Peyer's patch (tissue), 4 donors: ENCODE results near the gene BHLHE23. TPM values are rescaled to one million over a fixed set of nuclear protein-coding genes. Genes with fewer than 3 reads are reported as not detected.
A peak's percentile ranks its signal among the peaks of the same experiment; 100 is the strongest.

Experiments used
- DNase-seq, 3 donors: peaks; one replicate each; pipeline ENCODE4 v3.0.0-alpha.2; 2017 to 2019
- H3K27ac ChIP-seq, 4 donors: fragments of 200-600 bp; sonication (generic); one replicate each; pipeline ENCODE4 v1.5.1; 2016 to 2019
- H3K27me3 ChIP-seq, 2 donors: fragments of 200-600 bp; sonication (generic); one replicate each; pipeline ENCODE4 v1.5.1; 2019
- H3K36me3 ChIP-seq, 3 donors: fragments of 200-600 bp; sonication (generic); one replicate each; pipeline ENCODE4 v1.5.1; 2016 to 2019
- H3K4me1 ChIP-seq, 4 donors: fragments of 200-600 bp; sonication (generic); one replicate each; pipeline ENCODE4 v1.5.1; 2016 to 2019
- H3K4me3 ChIP-seq, 4 donors: fragments of 200-600 bp; sonication (generic); 1 replicate in 3 of 4; 2 replicates in 1 of 4; pipeline ENCODE4 v1.5.1; 2016 to 2019; ENCODE audit warnings: mild to moderate bottlenecking in 1 of 4
- H3K9me3 ChIP-seq, 4 donors: fragments of 200-600 bp; sonication (generic); one replicate each; pipeline ENCODE4 v1.5.1; 2016 to 2019; ENCODE audit warnings: mild to moderate bottlenecking in 1 of 4
- POLR2A ChIP-seq, 2 donors: fragments of 450-650 bp; IDR thresholded peaks; one replicate each; pipeline ENCODE4 v1.5.1; 2017; ENCODE audit warnings: antibody characterized with exemption in 2 of 2, mild to moderate bottlenecking in 2 of 2, moderate library complexity in 2 of 2
- total RNA-seq, 4 donors: library from RNA; depleted of rRNA; stranded (reverse); fragments of >200 nt; gene quantifications; one replicate each; pipeline ENCODE4 v1.1.0, GENCODE V29; 2016
- TF ChIP-seq, protein P1 (sequence below), 6 experiments: fragments of 450-650 bp in 4 of 6; fragments of 200-600 bp in 2 of 6; sonication (generic) in 1 of 6; IDR thresholded peaks; one replicate each; pipeline ENCODE4 v1.5.1; 2017 to 2019; ENCODE audit warnings: antibody characterized with exemption in 6 of 6, mild to moderate bottlenecking in 3 of 6, moderate library complexity in 1 of 6

Gene BHLHE23
- total RNA-seq, 4 donors from 2014 or later, result not detected

- DNase-seq, result peak in 1 of 3 donors; percentile 34
- H3K27ac ChIP-seq, result no peak overlapping the region
- H3K27me3 ChIP-seq, result no peaks in the 10 kb centered on the region
Observed at GRCh38 chr20:63052571-63053431, 46.0 kb upstream of the BHLHE23 start.

DNA sequence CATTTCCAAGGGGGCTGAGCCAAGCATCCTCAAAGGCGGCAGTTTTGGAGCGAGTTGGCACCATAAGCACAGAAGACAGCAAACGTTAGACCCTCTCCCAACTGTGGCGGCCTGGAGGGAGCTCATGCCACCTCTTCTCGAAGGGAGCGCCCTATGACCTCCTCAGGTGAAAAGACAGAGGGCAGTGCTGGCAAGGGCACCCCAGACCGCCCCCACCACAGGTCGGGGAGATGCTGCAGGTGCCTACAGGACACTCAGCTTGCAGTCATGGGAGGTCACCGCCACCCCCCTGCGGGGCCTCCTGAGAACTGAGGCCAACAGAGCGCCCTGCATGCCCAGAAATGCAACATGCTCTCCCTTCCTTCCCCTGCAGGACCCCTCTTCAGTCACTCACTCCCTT is 45.1 kb upstream of the BHLHE23 start:
- H3K36me3 ChIP-seq, result no peaks in the 10 kb centered on the region
- peaks cover 0 to 7% (median 1%) of the 10 kb centered on the region in 4 donors for H3K4me1 ChIP-seq
- H3K27ac ChIP-seq, result no peak overlapping the region
- no peak for TF ChIP-seq POLR2A (IDR thresholded peaks at IDR 0.05)
- peak in 1 of 3 donors; percentile 18 for DNase-seq
- H3K9me3 ChIP-seq, result no peaks in the 10 kb centered on the region
- no peak overlapping the region for H3K4me3 ChIP-seq
- no peaks in the 10 kb centered on the region for H3K27me3 ChIP-seq

More at GRCh38 chr20:63052571-63053431, 46.0 kb upstream of the BHLHE23 start:
- TF ChIP-seq POLR2A (IDR thresholded peaks at IDR 0.05), result no peak
- TF ChIP-seq, protein P1, sequence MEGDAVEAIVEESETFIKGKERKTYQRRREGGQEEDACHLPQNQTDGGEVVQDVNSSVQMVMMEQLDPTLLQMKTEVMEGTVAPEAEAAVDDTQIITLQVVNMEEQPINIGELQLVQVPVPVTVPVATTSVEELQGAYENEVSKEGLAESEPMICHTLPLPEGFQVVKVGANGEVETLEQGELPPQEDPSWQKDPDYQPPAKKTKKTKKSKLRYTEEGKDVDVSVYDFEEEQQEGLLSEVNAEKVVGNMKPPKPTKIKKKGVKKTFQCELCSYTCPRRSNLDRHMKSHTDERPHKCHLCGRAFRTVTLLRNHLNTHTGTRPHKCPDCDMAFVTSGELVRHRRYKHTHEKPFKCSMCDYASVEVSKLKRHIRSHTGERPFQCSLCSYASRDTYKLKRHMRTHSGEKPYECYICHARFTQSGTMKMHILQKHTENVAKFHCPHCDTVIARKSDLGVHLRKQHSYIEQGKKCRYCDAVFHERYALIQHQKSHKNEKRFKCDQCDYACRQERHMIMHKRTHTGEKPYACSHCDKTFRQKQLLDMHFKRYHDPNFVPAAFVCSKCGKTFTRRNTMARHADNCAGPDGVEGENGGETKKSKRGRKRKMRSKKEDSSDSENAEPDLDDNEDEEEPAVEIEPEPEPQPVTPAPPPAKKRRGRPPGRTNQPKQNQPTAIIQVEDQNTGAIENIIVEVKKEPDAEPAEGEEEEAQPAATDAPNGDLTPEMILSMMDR (IDR thresholded peaks at IDR 0.05), result no peak
- Histone ChIP-seq H3K36me3 (no peaks in the 10 kb centered on the region), H3K9me3 (no peaks in the 10 kb centered on the region), H3K4me1 (peaks cover 0 to 7% (median 1%) of the 10 kb centered on the region in 4 donors), H3K4me3 (no peak overlapping the region)

GRCh38 chr20:63051186-63051860 is 44.6 kb upstream of the BHLHE23 start:
- DNase-seq, result no peak
- Histone ChIP-seq H3K27ac (no peak overlapping the region), H3K4me3 (no peak overlapping the region), H3K9me3 (no peaks in the 10 kb centered on the region), H3K4me1 (peaks cover 0 to 3% (median under 1%) of the 10 kb centered on the region in 4 donors), H3K36me3 (no peaks in the 10 kb centered on the region), H3K27me3 (no peaks in the 10 kb centered on the region)
- no peak for TF ChIP-seq POLR2A (IDR thresholded peaks at IDR 0.05)

DNA sequence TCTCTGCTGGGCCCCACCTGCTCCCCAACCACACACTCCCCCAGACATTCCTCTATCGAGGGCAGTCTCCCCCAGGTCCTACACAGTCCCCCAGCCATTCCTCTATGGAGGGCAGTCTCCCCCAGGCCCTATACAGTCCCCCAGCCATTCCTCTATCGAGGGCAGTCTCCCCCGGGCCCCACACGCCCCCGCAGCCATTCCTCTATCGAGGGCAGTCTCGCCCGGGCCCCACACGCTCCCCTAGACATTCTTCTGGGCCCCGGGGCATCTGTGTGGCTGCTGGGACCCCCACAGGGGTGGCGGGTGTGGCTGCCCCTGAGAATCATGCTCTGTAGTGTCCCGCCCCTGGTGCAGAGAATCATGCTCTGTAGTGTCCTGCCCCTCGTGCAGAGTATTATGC is 43.6 kb upstream of the BHLHE23 start:
- Histone ChIP-seq H3K9me3 (no peaks in the 10 kb centered on the region), H3K4me3 (no peak overlapping the region), H3K36me3 (no peaks in the 10 kb centered on the region), H3K4me1 (no peaks in the 10 kb centered on the region), H3K27me3 (no peaks in the 10 kb centered on the region), H3K27ac (no peak overlapping the region)
- TF ChIP-seq, protein P1 (IDR thresholded peaks at IDR 0.05), result no peak
- no peak for TF ChIP-seq POLR2A (IDR thresholded peaks at IDR 0.05)
- no peak for DNase-seq

- no peak overlapping the region for H3K27ac ChIP-seq
- H3K4me3 ChIP-seq, result no peak overlapping the region
- no peaks in the 10 kb centered on the region for H3K36me3 ChIP-seq
- TF ChIP-seq, protein P1 (IDR thresholded peaks at IDR 0.05), result no peak
- no peak for TF ChIP-seq POLR2A (IDR thresholded peaks at IDR 0.05)
- no peaks in the 10 kb centered on the region for H3K4me1 ChIP-seq
- H3K9me3 ChIP-seq, result no peaks in the 10 kb centered on the region
- no peaks in the 10 kb centered on the region for H3K27me3 ChIP-seq
- DNase-seq, result no peak
Observed at GRCh38 chr20:63049561-63050221, 42.9 kb upstream of the BHLHE23 start.

- no peaks in the 10 kb centered on the region for H3K36me3 ChIP-seq
- no peaks in the 10 kb centered on the region for H3K9me3 ChIP-seq
- no peak overlapping the region for H3K4me3 ChIP-seq
- H3K4me1 ChIP-seq, result no peaks in the 10 kb centered on the region
- no peak for DNase-seq
- H3K27me3 ChIP-seq, result no peaks in the 10 kb centered on the region
- H3K27ac ChIP-seq, result no peak overlapping the region
- TF ChIP-seq, protein P1 (IDR thresholded peaks at IDR 0.05), result no peak
- TF ChIP-seq POLR2A (IDR thresholded peaks at IDR 0.05), result no peak
Observed at GRCh38 chr20:63049191-63049518, 42.4 kb upstream of the BHLHE23 start.
